GM18951 (cell line): ENCODE data around the gene HERPUD1.

Source experiments
- POLR2A ChIP-seq: IDR thresholded peaks from 4 replicates; pipeline ENCODE4 v1.6.1; 2011; ENCODE audit warnings: mild to moderate bottlenecking; ENCODE audit not compliant: insufficient read length, insufficient read depth; ENCODE audit errors: extremely low read depth
- in situ Hi-C: fragments of 300-500 bp; cut with MboI; formaldehyde crosslinking; loops from one replicate; pipeline ENCODE4 v1.12.0; 2022; ENCODE audit warnings: low sequenced_read_pairs, mixed read lengths, inconsistent platforms; ENCODE audit not compliant: unreplicated experiment

The HERPUD1 gene

DNA sequence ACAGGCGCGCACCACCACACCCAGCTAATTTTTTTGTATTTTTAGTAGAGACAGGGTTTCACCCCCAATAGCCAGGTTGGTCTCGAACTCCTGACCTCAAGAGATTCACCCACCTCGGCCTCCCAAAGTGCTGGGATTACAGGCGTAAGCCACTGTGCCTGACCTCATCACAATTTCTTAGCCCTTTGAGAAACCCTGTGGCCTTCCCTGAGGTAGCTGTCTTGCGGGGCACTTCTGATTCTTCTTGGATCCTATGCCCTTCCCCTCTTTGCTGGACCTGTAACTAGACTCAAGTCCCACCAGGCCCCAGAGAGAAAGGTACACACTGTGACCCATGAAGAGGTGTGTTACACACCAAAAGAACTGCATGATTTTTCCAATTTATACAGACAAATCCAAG is 16.3 kb downstream of the HERPUD1 start:
- no peak for TF ChIP-seq POLR2A
- in situ Hi-C loops, result no loop called here

DNA sequence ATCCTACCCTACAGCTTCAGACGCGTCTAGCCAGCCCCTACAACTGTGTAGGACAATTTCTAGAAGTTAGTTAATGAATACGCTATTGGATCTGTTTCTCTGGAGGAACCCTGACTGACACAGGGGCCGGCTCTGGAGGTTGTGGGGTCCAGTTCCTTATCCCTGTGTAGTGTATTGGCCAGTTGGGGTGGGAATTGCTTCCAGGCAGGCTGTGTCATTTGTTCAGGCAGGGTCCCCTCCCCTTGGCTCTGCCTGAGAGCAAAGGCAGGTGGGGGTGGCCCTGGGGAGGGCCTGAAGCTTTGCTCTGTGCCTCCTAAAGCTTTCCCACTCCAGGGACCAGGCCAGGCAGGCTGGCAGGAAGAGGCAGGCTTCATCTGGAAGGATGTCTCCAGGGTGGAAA is 18.1 kb downstream of the HERPUD1 start:
- in situ Hi-C loops, result loop anchor here (5.0 kb wide), 1 partner anchor 83 kb away; the partner anchor contains the start of gene SLC12A3
- TF ChIP-seq POLR2A, result no peak

DNA sequence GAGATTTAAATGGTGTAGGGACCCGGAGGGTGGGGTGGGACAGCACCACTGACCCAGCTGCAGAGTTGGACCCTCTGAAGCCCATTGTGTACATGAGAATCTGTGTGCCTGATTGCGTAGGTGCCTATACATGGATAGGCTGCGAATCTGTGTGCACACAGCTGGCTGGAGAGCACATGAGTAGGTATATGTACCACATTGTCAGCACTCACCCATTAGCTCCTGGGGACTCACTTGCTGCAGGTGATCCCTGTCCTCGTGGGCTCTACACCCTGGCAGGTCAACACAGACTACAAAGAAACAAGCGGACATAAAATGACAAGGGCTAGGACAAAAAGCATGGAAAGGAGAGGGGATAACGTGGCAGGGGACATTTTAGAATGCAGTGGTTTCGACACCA is 18.5 kb downstream of the HERPUD1 start:
- in situ Hi-C loops, result loop anchor here (5.0 kb wide), 1 partner anchor 83 kb away; the partner anchor contains the start of gene SLC12A3
- TF ChIP-seq POLR2A, result no peak

DNA sequence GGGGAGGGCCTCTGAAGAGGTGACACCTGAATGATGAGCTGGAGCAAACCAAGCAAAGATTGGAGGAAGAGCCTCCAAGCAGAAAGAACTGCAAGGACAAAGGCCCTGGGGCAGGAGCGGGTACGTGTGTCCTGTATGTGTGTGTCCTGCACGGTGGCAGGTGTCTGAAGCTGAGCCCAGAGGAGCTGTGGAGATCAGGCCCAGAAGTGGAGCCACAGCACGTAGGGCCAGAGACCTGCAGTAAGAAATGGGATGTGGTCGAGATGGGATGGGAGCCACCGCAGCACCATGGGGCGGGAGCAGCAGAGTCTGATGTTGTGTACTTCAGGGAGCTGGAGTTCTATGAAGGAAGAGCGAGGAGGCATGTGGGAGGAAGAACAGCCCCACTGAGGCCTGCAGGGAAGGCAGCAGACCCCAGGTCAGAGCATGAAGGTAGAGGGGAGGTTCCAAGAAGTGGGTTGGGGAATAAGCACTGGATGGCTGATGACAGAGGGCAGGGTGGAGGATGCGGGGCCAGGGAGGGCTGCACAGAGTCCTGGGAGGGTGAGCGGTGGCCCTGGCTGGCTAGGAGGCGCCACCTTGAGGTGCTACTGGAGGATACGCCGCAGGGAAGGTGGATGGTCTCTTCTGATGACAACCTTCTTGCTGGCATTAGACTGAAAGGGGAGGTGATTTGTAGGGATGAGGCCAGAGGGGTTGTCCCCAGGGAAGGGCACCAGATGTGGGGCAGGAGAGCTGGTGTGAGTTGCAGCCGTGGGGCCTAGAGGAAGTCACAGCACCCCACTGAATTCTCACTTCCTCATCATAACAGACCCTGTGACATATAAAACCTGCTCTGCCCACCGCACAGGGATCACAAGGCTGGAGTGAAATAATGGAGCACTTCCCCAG is 19.2 kb downstream of the HERPUD1 start:
- in situ Hi-C loops, result loop anchor here (5.0 kb wide), 1 partner anchor 84 kb away; the partner anchor contains the start of gene SLC12A3
- TF ChIP-seq POLR2A, result no peak

DNA sequence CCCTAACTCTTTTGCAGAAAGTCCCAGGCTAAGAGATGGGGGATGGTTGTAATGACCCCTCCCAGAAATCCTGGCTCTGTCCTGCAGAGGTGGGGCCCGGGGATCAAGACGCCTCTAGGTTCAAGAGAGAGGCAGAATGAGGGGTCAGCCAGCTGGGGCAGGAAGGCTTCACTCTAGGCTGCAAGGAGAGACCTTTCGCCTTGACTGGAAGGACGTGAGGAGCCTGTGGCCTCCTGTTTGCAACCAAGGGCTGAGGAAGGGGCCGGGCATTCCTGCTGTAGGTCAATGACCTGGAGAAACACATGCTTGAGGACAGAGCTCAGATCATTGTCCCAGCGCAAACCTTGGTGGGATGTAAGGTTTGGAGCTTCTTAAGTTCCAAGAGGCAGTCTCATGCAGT is 21.1 kb downstream of the HERPUD1 start:
- no peak for TF ChIP-seq POLR2A
- in situ Hi-C loops, result loop anchor here (5.0 kb wide), 1 partner anchor 86 kb away; the partner anchor contains the start of gene SLC12A3

DNA sequence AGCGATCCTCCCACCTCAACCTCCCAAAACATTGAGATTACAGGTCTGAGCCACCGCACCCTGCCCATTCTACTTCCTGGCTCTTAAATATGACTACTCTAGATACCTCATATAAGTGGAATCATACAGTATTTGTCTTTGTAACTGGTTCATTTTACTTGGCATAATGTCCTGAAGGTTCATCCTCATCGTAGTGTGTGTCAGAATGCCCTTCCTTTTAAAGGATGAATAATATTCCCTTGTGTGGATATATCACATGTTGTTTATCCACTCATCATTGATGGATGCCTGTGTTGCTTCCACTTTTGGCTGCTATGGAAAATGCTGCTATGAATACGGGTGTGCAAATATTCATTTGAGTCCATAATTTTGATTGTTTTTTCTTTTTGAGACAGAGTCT is 24.1 kb downstream of the HERPUD1 start:
- TF ChIP-seq POLR2A, result no peak
- in situ Hi-C loops, result no loop called here

DNA sequence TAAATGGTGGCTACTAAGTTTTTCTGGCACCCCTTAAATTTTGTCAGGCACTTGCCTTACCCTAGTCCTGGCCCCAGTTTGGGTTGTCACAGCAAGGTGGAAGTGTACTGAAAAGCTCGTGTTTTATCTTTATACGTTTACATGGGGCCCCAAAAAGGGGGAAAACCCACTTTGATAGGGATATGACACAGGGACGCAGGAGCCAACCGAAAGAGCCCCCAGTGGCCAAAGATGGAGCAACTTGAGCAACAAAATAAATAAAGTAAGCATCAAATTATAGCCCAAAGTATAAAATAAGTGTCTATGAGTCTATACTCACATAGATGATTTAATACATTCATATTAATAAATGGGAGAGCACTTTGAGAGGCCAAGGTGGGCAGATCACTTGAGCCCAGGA is 24.8 kb downstream of the HERPUD1 start:
- TF ChIP-seq POLR2A, result no peak
- in situ Hi-C loops, result no loop called here

DNA sequence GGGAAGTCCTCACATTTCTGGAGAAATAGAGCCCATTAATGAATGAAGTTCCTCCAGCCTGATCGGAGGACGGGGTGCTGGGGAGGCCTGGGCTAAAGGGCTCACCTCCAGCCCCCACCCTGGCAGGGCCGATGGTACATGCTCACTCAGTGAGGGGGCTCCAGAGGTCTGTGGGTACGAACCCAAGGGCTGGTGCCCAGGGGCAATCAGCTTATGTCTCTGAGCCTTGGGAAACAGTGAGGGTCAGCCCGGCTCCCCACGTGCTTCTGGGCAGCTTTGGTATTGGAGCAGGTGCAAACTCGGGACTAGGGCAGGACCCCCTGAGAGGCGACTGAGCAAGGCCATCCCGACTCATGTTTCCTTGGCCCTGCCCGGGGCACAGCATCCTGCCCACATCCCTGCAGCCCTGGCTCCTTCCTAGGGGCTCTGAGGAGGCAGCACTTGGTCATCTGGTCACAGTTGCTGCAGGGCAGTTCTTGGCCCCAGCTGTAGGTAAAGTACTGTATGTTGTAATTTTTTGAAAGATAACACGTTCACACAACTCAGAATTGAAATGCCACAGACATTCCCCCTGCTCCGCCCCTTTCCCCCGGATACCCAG is 28.8 kb downstream of the HERPUD1 start:
- in situ Hi-C loops, result no loop called here
- TF ChIP-seq POLR2A, result no peak

DNA sequence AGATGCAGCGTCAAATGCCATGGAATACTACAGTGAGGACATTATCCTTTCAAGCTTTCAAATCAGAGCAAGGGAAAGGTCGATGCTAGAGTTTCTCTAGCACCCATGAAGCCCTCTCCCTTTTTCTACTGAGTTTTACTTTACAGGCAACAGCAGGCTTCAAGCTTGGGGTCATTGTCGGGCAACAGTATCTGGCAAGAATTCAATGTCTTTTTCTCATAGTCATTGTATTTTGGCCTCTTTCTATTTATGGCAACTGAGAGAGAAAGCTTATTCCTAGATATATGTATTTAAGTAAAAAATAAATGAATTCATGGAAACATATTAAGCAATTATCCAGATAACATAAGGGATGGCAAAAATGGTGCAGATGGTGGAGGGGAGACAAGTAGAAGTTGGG is 29.4 kb downstream of the HERPUD1 start:
- TF ChIP-seq POLR2A, result no peak
- in situ Hi-C loops, result no loop called here

DNA sequence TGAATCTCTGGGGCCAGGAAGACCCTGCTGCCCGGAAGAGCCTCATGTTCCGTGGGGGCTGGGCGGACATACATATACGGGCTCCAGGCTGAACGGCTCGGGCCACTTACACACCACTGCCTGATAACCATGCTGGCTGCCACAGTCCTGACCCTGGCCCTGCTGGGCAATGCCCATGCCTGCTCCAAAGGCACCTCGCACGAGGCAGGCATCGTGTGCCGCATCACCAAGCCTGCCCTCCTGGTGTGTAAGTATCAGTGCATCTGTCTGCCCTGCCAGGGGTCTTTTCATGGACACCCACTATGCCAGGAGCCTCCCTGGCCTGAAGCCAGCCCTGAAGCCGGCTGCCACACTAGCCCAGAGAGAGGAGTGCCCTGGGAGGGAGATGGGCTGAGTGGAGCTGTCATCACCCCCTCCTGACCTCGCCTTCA is 29.9 kb downstream of the HERPUD1 start, which contains the start of gene CETP:
TSS of gene CETP (plus strand) at position 100 of the 431 bp plus-strand sequence. CDS start at position 130, 30 bp downstream.
- in situ Hi-C loops, result no loop called here
- no peak for TF ChIP-seq POLR2A

DNA sequence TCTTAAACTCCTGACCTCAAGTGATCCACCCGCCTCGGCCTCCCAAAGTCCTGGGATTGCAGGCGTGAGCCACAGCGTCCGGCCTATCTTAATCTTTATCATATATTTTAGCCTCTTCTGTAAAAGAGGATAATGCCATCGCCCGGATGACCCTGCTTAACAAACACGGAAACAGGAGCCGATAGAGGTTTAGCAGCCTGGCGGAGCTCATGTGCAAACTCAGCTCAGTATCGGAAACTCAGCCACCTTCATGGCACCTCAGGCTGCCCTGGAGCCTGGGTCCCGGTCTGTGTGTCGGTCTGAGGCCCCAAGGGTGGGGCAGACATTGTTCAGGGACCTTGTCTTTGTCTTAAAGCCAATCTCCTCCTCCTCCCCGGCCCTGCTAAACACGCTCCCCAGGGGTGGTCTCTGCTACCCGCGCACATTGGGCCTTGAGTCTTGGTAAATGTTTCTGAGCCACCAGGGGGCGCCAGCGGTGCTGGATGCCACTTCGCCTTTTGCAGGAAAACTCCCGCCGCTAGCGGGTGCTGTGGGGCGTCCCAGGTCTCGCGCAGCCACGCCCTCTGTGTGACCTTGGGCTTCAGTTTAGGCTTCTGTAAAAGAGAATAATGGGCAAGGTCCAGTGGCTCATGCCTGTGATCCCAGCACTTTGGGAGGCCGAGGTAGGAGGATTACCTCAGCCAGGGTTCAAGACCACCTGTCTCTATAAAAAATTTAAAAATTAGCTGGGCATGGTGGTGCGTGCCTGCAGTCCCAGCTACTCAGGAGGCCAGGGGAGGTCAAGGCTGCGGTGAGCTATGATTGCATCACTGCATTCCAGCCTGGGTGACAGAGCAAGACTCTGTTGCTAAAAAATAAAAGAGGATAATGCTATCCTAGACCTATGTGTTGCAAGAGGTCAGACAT is 32.6 kb downstream of the HERPUD1 start:
- TF ChIP-seq POLR2A, result no peak
- in situ Hi-C loops, result loop anchor here (5.0 kb wide), 1 partner anchor 83 kb away; no protein-coding TSS in a partner anchor
